NB4 (cell line): ENCODE measurements around the gene LSM3.

Source experiments
- DNase-seq: peaks from one replicate; pipeline ENCODE4 v3.0.0; 2010; ENCODE audit warnings: low read depth
- H3K4me3 ChIP-seq: one replicate; pipeline ENCODE4 v1.5.1; 2011; ENCODE audit warnings: mild to moderate bottlenecking, low read depth, low read length, moderate library complexity
- MYC ChIP-seq: IDR thresholded peaks from 2 replicates; pipeline ENCODE4 v1.6.1; 2011; ENCODE audit warnings: low read depth, low read length
- POLR2A ChIP-seq: IDR thresholded peaks from 2 replicates; pipeline ENCODE4 v1.6.1; 2011; ENCODE audit warnings: mild to moderate bottlenecking; ENCODE audit not compliant: insufficient read length; ENCODE audit errors: extremely low read depth
- TF ChIP-seq, protein P1 (sequence below): IDR thresholded peaks from one replicate; pipeline ENCODE4 v1.5.1; 2012; ENCODE audit warnings: low read depth, low read length
- TF ChIP-seq, protein P2 (sequence below): IDR thresholded peaks from 2 replicates; pipeline ENCODE4 v1.6.1; 2011; ENCODE audit warnings: low read depth, low read length

LSM3 gene

DNA sequence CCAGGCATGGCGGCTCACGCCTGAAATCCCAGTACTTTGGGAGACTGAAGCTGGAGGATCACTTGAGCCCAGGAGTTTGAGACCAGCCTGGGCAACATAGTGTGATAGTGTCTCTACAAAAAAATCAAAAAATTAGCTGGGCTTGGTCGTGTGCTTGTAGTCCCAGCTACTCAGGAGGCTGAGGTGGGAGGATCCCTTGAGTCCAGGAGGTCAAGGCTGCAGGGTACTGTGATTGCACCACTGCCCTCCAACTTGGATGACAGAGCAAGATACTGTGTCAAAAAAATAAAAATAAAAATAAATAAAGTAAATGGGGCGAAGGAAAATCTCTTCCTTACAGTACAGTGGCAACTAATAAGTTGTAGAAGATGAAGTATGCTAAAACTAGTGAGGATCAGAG lies 29.6 kb downstream of the LSM3 start:
- TF ChIP-seq, protein P1, sequence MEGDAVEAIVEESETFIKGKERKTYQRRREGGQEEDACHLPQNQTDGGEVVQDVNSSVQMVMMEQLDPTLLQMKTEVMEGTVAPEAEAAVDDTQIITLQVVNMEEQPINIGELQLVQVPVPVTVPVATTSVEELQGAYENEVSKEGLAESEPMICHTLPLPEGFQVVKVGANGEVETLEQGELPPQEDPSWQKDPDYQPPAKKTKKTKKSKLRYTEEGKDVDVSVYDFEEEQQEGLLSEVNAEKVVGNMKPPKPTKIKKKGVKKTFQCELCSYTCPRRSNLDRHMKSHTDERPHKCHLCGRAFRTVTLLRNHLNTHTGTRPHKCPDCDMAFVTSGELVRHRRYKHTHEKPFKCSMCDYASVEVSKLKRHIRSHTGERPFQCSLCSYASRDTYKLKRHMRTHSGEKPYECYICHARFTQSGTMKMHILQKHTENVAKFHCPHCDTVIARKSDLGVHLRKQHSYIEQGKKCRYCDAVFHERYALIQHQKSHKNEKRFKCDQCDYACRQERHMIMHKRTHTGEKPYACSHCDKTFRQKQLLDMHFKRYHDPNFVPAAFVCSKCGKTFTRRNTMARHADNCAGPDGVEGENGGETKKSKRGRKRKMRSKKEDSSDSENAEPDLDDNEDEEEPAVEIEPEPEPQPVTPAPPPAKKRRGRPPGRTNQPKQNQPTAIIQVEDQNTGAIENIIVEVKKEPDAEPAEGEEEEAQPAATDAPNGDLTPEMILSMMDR = no peak
- TF ChIP-seq, protein P2, sequence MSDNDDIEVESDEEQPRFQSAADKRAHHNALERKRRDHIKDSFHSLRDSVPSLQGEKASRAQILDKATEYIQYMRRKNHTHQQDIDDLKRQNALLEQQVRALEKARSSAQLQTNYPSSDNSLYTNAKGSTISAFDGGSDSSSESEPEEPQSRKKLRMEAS = no peak
- TF ChIP-seq MYC (no peak), POLR2A (no peak)
- no peak overlapping the region for H3K4me3 ChIP-seq
- no peak for DNase-seq

DNA sequence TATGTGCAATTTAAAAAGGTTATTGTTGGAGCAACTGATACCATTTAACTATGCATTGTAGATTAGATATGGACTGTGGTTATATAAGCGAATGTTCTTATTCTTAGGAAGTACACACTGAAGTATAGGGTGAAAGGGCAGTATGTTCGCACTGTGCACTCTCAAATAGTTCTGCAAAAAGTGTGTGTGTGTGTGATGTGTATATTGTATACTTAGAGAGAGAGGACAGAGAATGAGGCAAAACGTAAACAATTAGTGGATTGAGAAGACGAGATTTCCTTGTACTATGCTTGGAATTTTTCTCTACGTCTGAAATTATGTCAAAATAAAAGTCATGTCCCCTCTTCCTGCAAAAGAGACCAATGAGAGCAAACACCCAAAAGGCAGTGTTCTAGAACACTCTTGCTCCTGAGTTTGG lies 30.4 kb downstream of the LSM3 start:
- H3K4me3 ChIP-seq = no peak overlapping the region
- TF ChIP-seq MYC = no peak
- TF ChIP-seq POLR2A = no peak
- TF ChIP-seq, protein P1 = no peak
- TF ChIP-seq, protein P2 = no peak
- DNase-seq = no peak

- TF ChIP-seq, protein P2 = no peak
- TF ChIP-seq, protein P1 = no peak
- no peak for TF ChIP-seq MYC
- TF ChIP-seq POLR2A = no peak
- DNase-seq = no peak
- H3K4me3 ChIP-seq = no peak overlapping the region
Observed at GRCh38 chr3:14209581-14210289, 31.1 kb downstream of the LSM3 start.

DNA sequence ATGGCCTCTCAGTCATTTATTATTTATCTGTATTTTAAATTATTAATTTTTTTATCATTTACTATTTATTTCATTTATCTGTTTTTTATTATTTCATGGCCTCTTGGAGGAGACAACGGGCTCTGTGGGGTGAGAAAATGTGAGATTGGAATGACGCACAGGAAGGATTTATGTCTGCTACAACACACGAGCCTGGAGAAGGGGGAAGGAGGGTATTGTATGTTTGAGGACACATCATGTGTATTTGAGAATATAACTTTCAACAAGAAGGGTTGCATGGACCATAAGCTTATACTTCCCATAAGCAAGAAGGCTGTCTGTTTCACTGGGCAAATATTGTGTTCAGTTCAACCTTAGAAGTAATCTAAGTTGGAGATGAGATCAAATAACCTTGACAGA lies 31.7 kb downstream of the LSM3 start:
- TF ChIP-seq, protein P2 = no peak
- TF ChIP-seq MYC (no peak), POLR2A (no peak)
- TF ChIP-seq, protein P1 = no peak
- no peak overlapping the region for H3K4me3 ChIP-seq
- DNase-seq = no peak

DNA sequence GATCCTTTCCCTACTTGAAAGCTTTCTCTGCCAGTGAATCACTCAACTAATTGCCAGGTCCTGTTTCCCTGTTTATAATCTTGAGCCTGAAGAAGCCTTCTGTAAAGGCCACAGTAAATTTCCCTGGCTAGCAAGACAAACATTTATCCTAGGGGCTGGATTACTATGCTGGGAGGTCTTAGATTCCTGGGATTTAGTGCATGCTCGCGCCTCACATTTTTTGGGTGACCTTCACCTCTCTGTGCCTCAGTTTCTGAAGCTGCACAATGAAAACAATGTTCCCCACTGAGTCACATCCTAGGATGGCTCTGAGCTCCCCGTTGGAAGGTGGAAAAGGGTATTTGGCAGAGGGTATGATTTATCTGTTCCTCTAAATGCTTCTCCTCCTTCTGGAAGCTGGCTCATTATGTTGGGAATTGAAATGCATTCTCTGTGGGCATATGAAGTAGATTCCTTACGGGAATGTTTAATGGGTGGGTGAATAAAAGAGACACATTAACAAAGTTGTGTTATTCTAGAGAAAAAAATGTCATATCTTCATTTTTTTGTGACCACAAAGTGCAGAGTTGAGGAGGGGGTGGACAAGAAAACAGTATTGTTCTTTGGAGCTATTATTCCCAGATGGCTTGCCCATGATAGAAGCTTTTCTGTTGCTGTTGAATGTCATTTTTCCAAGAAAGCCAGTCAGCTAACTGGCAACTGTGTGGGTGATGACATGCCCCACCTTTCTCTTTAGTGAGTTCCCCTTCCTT lies 32.4 kb downstream of the LSM3 start:
- no peak for DNase-seq
- no peak for TF ChIP-seq MYC
- no peak for TF ChIP-seq POLR2A
- TF ChIP-seq, protein P2 = no peak
- TF ChIP-seq, protein P1 = no peak
- H3K4me3 ChIP-seq = no peak overlapping the region
